DND-41 (cell line): ENCODE results near the gene RPS6KA6.

Source experiments
- ATAC-seq: fragments of 200-7000 bp; cut with Tn5 transposase; 3 replicates; pipeline ENCODE4 v1.9.1; 2021; ENCODE audit warnings: low read depth; ENCODE audit not compliant: insufficient read depth
- DNase-seq: peaks from one replicate; pipeline ENCODE4 v3.0.0-alpha.2; 2020
- H2AFZ ChIP-seq: 2 replicates; pipeline ENCODE4 v1.6.0; 2012; ENCODE audit warnings: low read depth, low read length
- H3K27ac ChIP-seq: 2 replicates; pipeline ENCODE4 v1.5.1; 2012; ENCODE audit warnings: low read length, inconsistent platforms
- H3K27me3 ChIP-seq: fragments of 200-600 bp; sonication (generic); 2 replicates; pipeline ENCODE4 v1.6.0; 2012; ENCODE audit warnings: low read length, mild to moderate bottlenecking, inconsistent platforms; ENCODE audit not compliant: insufficient read depth, poor library complexity
- H3K36me3 ChIP-seq: 2 replicates; pipeline ENCODE4 v1.5.1; 2012; ENCODE audit warnings: low read length, inconsistent platforms; ENCODE audit not compliant: insufficient read depth
- H3K4me1 ChIP-seq: 2 replicates; pipeline ENCODE4 v1.5.1; 2012; ENCODE audit warnings: mild to moderate bottlenecking, low read length; ENCODE audit not compliant: insufficient read depth
- H3K4me2 ChIP-seq: 2 replicates; pipeline ENCODE4 v1.6.0; 2012; ENCODE audit warnings: mild to moderate bottlenecking, moderate library complexity, low read length, inconsistent platforms; ENCODE audit not compliant: insufficient read depth
- H3K4me3 ChIP-seq, 2 experiments: fragments of 200-600 bp in 1 of 2; shearing (Covaris generic) in 1 of 2; 2 replicates each; pipeline ENCODE4 v1.5.1; 2012 to 2016; ENCODE audit warnings: inconsistent platforms in 2 of 2, low read length in 2 of 2, mild to moderate bottlenecking in 2 of 2, low read depth in 1 of 2, moderate library complexity in 1 of 2
- H3K79me2 ChIP-seq: 2 replicates; pipeline ENCODE4 v1.6.0; 2012; ENCODE audit warnings: low read length, inconsistent platforms; ENCODE audit not compliant: insufficient read depth
- H3K9ac ChIP-seq: 2 replicates; pipeline ENCODE4 v1.6.0; 2012; ENCODE audit warnings: low read depth, mild to moderate bottlenecking, inconsistent platforms, low read length, moderate library complexity
- H3K9me3 ChIP-seq: 2 replicates; pipeline ENCODE4 v1.5.1; 2012; ENCODE audit warnings: low read length, moderate library complexity, mild to moderate bottlenecking, inconsistent platforms; ENCODE audit not compliant: insufficient read depth, severe bottlenecking
- H4K20me1 ChIP-seq: 2 replicates; pipeline ENCODE4 v1.6.0; 2012; ENCODE audit warnings: low read length; ENCODE audit not compliant: insufficient read depth
- EZH2 ChIP-seq: IDR thresholded peaks from 3 replicates; pipeline ENCODE4 v1.6.1; 2012; ENCODE audit warnings: borderline replicate concordance, low read depth, mild to moderate bottlenecking, moderate library complexity, low read length, inconsistent platforms; ENCODE audit not compliant: severe bottlenecking
- TF ChIP-seq, protein P1 (sequence below): IDR thresholded peaks from 2 replicates; pipeline ENCODE4 v1.5.1; 2012; ENCODE audit warnings: borderline replicate concordance, low read length, moderate library complexity, mild to moderate bottlenecking; ENCODE audit not compliant: poor library complexity, severe bottlenecking; ENCODE audit errors: extremely low read depth

The RPS6KA6 gene

DNA sequence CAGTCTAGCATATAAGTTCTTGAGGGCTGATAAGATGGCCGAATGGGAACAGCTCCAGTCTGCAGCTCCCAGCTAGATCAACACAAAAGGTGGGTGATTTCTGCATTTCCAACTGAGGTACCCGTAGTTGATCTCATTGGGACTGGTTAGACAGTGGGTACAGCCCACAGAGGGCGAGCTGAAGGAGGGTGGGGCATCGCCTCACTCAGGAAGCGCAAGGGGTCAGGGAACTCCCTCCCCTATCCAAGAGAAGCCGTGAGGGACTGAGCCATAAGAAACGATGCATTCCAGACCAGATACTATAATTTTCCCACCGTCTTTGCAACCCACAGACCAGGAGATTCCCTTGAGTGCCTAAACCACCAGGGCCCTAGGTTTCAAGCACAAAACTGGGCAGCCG is 109.0 kb downstream of the RPS6KA6 start:
- Histone ChIP-seq H3K9ac (no peak overlapping the region), H3K9me3 (no peaks in the 10 kb centered on the region), H3K27me3 (no peaks in the 10 kb centered on the region), H3K4me2 (no peak overlapping the region), H3K4me1 (no peaks in the 10 kb centered on the region), H3K79me2 (no peaks in the 10 kb centered on the region), H4K20me1 (no peaks in the 10 kb centered on the region), H2AFZ (no peak overlapping the region), H3K4me3 (no peak overlapping the region), H3K36me3 (no peaks in the 10 kb centered on the region), H3K27ac (no peak overlapping the region)
- no peak for DNase-seq
- TF ChIP-seq EZH2 = no peak
- TF ChIP-seq, protein P1, sequence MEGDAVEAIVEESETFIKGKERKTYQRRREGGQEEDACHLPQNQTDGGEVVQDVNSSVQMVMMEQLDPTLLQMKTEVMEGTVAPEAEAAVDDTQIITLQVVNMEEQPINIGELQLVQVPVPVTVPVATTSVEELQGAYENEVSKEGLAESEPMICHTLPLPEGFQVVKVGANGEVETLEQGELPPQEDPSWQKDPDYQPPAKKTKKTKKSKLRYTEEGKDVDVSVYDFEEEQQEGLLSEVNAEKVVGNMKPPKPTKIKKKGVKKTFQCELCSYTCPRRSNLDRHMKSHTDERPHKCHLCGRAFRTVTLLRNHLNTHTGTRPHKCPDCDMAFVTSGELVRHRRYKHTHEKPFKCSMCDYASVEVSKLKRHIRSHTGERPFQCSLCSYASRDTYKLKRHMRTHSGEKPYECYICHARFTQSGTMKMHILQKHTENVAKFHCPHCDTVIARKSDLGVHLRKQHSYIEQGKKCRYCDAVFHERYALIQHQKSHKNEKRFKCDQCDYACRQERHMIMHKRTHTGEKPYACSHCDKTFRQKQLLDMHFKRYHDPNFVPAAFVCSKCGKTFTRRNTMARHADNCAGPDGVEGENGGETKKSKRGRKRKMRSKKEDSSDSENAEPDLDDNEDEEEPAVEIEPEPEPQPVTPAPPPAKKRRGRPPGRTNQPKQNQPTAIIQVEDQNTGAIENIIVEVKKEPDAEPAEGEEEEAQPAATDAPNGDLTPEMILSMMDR = no peak
- no peak for ATAC-seq

DNA sequence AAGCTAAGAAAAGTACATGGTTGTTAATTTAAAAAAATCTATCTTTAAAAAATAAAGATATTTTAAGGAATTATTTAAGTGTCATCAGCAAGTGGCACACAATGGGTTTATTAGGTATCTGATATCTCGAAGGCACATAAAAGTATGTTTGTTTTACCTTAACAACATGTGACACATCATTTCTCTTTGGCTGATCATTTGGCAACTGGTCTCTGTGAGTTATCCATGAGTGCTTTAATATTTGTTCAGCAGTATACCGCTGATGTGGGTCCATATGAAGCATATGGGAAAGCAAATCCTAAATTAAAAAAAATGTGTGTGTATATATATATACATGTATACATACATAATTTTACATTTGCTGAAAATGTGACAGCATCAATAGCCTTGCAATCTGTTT is 123.2 kb downstream of the RPS6KA6 start:
- H4K20me1 ChIP-seq = no peaks in the 10 kb centered on the region
- H3K4me3 ChIP-seq = no peak overlapping the region
- H3K27ac ChIP-seq = no peak overlapping the region
- H3K36me3 ChIP-seq = no peaks in the 10 kb centered on the region
- no peak for TF ChIP-seq EZH2
- TF ChIP-seq, protein P1 = no peak
- DNase-seq (no peak), ATAC-seq (no peak)
- no peaks in the 10 kb centered on the region for H3K27me3 ChIP-seq
- no peaks in the 10 kb centered on the region for H3K9me3 ChIP-seq
- no peak overlapping the region for H3K9ac ChIP-seq
- no peaks in the 10 kb centered on the region for H3K79me2 ChIP-seq
- no peaks in the 10 kb centered on the region for H3K4me1 ChIP-seq
- H3K4me2 ChIP-seq = no peak overlapping the region
- no peak overlapping the region for H2AFZ ChIP-seq

DNA sequence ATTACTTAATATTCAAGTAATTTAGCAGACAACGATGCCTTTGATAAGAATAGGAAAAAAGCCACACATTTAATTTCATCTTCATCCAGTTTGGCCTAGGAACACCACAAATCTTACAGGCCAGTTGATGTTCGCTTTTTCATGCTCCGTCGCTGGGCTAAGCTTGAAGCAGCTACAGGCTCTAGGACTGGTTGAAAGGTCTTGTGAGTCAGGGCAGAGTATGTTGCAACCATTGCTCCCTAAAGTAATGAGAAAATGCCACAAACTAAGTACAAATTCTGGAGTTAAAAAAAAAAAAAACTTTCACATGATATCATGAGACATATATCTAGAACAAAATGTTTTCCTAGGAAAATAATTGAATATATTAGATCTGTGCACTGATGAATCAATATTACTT is 123.8 kb downstream of the RPS6KA6 start:
- H3K27ac ChIP-seq = no peak overlapping the region
- H3K79me2 ChIP-seq = no peaks in the 10 kb centered on the region
- H3K36me3 ChIP-seq = no peaks in the 10 kb centered on the region
- H3K4me3 ChIP-seq = no peak overlapping the region
- H3K9me3 ChIP-seq = no peaks in the 10 kb centered on the region
- H4K20me1 ChIP-seq = no peaks in the 10 kb centered on the region
- H2AFZ ChIP-seq = no peak overlapping the region
- no peak for TF ChIP-seq EZH2
- TF ChIP-seq, protein P1 = no peak
- DNase-seq (no peak), ATAC-seq (no peak)
- no peak overlapping the region for H3K4me2 ChIP-seq
- H3K9ac ChIP-seq = no peak overlapping the region
- H3K4me1 ChIP-seq = no peaks in the 10 kb centered on the region
- no peaks in the 10 kb centered on the region for H3K27me3 ChIP-seq

DNA sequence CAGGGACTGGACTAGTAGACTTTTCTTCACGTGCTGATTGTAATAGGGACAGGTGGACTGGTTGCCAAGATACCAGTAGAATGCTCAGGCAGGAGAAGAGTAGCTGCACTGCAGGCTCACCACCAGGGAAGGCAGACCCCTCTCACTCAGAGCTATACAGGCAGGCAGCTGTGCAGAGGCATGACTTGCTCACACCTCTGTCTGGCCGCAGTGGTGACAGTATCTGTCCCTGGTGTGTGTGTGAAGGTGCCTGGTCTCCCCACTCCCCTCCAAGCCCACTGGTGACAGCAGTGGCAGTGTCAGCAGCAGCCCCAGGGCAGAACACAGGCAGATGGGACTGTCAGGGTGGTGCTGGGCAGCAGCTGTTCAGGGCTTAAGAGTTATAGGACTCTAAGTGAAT is 140.7 kb downstream of the RPS6KA6 start:
- DNase-seq = no peak
- H3K9me3 ChIP-seq = no peaks in the 10 kb centered on the region
- H3K27ac ChIP-seq = no peak overlapping the region
- H3K4me3 ChIP-seq = no peak overlapping the region
- no peak overlapping the region for H3K4me2 ChIP-seq
- no peaks in the 10 kb centered on the region for H3K27me3 ChIP-seq
- no peak for TF ChIP-seq EZH2
- TF ChIP-seq, protein P1 = no peak
- no peak overlapping the region for H3K9ac ChIP-seq
- ATAC-seq = no peak
- no peaks in the 10 kb centered on the region for H4K20me1 ChIP-seq
- no peaks in the 10 kb centered on the region for H3K4me1 ChIP-seq
- no peaks in the 10 kb centered on the region for H3K36me3 ChIP-seq
- H3K79me2 ChIP-seq = no peaks in the 10 kb centered on the region
- H2AFZ ChIP-seq = no peak overlapping the region
